ENCODE measurements around the gene POC1A. TPM values are rescaled to one million over a fixed set of nuclear protein-coding genes. Genes with fewer than 3 reads are reported as not detected.

POC1A gene
- total and polyA plus RNA-seq, 2 of the 8 experiments (the other 6 are each of a cell fraction or from before 2014, with no cell fraction given), result 35.7 to 39.2 TPM

DNA sequence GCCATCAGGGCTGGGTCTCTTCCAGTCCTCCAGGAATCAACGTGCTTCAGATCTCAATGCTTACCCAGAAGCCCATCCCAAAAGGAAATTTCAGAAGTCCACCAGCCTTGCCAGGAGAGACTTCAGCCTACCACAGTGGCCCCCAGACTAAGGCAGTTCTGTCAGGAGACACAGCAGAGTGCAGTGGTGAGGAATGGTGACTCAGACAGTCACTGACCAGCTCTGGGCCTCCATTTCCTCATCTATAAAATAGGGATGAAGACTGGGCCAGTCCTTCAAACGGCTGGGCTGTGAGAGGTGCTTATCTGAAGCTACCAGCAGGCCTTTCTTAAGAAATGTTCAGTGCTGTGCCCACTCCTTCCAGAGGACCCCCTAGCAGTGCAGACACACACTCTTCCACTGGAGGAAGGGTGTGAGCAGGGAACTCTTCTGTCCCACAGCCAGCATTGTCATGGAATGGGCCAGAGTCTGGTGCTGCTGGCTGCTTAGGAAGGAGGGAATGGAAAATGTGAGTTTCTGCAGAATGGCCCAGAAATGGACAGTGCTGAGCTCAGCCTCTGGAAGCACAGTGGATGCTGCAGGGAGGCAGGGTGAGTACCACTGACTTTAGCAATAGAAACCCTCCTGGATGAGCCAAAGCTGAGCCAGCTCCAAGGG, 56.2 kb downstream of the POC1A start (continued):
- TF ChIP-seq, protein P1, sequence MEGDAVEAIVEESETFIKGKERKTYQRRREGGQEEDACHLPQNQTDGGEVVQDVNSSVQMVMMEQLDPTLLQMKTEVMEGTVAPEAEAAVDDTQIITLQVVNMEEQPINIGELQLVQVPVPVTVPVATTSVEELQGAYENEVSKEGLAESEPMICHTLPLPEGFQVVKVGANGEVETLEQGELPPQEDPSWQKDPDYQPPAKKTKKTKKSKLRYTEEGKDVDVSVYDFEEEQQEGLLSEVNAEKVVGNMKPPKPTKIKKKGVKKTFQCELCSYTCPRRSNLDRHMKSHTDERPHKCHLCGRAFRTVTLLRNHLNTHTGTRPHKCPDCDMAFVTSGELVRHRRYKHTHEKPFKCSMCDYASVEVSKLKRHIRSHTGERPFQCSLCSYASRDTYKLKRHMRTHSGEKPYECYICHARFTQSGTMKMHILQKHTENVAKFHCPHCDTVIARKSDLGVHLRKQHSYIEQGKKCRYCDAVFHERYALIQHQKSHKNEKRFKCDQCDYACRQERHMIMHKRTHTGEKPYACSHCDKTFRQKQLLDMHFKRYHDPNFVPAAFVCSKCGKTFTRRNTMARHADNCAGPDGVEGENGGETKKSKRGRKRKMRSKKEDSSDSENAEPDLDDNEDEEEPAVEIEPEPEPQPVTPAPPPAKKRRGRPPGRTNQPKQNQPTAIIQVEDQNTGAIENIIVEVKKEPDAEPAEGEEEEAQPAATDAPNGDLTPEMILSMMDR (IDR thresholded peaks at IDR 0.05; ENCODE audit: control extremely low read depth in 1 of 3, insufficient read depth in 1 of 3, low read depth in 1 of 3, low read length in 3 of 3), result no peak
- TF ChIP-seq KDM5A (IDR thresholded peaks at IDR 0.05; ENCODE audit: low read length) (no peak), CEBPB (IDR thresholded peaks at IDR 0.05; ENCODE audit: low read depth, low read length) (no peak), CBX8 (IDR thresholded peaks at IDR 0.05; ENCODE audit: borderline replicate concordance, low read depth, low read length) (no peak), KDM1A (IDR thresholded peaks at IDR 0.05; ENCODE audit: borderline replicate concordance, low read length) (no peak)

All from H1 (cell line).